ENCODE measurements around the gene JTB.

GRCh38 chr1:153976819-153977249 is 640 bp downstream of the JTB start:
- TF ChIP-seq, protein P1, sequence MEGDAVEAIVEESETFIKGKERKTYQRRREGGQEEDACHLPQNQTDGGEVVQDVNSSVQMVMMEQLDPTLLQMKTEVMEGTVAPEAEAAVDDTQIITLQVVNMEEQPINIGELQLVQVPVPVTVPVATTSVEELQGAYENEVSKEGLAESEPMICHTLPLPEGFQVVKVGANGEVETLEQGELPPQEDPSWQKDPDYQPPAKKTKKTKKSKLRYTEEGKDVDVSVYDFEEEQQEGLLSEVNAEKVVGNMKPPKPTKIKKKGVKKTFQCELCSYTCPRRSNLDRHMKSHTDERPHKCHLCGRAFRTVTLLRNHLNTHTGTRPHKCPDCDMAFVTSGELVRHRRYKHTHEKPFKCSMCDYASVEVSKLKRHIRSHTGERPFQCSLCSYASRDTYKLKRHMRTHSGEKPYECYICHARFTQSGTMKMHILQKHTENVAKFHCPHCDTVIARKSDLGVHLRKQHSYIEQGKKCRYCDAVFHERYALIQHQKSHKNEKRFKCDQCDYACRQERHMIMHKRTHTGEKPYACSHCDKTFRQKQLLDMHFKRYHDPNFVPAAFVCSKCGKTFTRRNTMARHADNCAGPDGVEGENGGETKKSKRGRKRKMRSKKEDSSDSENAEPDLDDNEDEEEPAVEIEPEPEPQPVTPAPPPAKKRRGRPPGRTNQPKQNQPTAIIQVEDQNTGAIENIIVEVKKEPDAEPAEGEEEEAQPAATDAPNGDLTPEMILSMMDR (IDR thresholded peaks at IDR 0.05), result no peak
- TF ChIP-seq POLR2A (IDR thresholded peaks at IDR 0.05) (no peak), POLR2AphosphoS5 (IDR thresholded peaks at IDR 0.05; ENCODE audit: insufficient read depth in 1 of 2, low read depth in 1 of 2) (no peak)
